Measurements from ENCODE around the gene ENPP5.

- TF ChIP-seq CTCF (optimal IDR thresholded peaks at IDR 0.05 in 1 of 3, IDR thresholded peaks at IDR 0.05 in 1 of 3, conservative IDR thresholded peaks at IDR 0.05 in 1 of 3; ENCODE audit: extremely low read depth in 1 of 3, insufficient read depth in 2 of 3, low read length in 3 of 3), result no peak
- TF ChIP-seq EZH2 (IDR thresholded peaks at IDR 0.05; ENCODE audit: low read length), result no peak
Measured at GRCh38 chr6:46116289-46116688, 54.5 kb downstream of the ENPP5 start.
